GM21723 (cell line): ENCODE measurements around the gene NSD1.

Experiments used
- ATAC-seq: cut with Tn5 transposase; IDR thresholded peaks from one replicate; pipeline ENCODE4 v1.9.1; 2021; ENCODE audit warnings: mild to moderate bottlenecking, moderate library complexity; ENCODE audit not compliant: unreplicated experiment

The NSD1 gene

GRCh38 chr5:177097016-177097985 is 36.3 kb upstream of the NSD1 start:
- ATAC-seq = no peak

DNA sequence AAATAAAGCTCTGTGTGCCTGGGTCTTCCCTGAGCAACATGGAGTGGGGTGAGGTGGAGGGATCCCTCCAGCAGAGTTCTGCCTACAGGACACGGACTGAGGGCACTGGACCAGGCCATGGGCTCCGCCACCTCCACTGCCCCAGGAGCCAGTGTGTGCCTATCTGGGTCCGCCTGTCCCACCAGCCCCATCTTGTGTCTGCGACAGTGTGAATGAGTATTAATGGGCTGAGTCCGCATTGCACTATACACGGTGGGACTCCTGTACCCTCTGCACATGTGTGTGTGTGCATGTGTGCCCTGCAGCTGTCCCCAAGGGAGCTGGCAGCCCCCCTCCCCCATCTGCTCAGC is 35.5 kb upstream of the NSD1 start:
- ATAC-seq = no peak

DNA sequence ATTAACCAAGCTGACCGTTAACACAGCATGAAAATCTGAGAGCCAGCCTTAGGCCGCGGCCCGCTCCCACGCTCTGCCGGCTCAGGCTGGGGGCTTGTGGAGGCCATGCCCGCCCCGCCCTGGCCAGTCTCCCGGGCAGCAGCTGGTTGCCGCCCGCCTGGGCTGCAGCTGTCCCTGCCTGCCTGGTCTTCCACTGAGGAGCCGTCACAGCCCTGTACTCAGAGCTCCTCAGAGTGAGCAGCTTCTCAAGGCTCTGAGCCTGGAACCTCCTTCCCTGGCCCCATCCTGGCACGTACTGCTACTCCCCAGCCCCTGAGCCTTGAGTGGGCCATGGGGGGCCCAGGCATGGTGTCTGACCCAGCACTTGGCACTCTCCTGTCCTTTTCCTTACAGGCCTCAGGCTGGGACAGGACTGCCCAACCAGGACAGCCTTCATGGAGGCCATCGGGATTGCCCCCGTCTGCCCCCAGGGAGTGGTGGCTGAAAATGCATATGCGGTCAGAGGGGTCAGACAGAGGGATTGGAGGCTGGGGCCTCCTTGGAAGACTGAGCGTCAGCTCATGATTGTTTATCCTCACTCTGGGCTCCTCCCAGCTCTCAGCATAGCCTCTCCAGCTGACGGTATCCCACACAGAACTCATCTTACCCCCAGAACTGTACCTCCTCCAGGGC is 35.0 kb upstream of the NSD1 start:
- no peak for ATAC-seq

DNA sequence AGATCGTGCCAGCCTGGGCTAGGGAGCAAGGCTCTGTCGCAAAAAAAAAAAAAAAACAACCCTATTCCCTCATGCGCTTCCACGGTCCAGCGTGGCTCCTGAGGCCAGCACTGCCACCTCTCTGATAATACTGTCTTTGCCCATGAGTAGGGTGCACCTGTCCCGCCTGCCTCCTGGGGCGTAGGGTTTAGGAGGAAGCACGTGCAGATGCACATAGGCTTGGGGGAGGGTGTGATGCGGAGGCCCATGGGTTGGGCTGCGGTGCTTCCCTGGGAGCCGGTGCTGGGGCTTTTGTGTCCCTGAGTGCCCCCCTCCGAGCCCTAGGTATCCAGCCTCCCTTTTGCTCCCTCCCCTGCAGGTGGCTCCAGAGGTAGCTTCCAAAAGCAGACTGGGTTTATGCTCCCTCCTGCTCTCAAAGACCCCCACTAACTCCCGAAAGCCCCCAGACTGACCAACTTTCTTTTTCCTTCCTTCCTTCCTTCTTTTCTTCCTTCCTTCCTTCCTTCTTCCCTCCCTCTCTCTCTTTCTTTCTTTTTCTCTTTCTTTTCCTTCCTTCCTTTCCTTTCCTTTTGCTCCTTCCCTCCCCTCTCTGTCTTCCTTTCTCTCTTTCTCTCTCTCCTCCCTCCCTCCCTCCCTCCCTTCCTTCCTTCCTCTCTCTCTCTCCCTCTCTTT is 34.0 kb upstream of the NSD1 start:
- no peak for ATAC-seq

- ATAC-seq = no peak
Measured at GRCh38 chr5:177100714-177101121, 32.9 kb upstream of the NSD1 start.

DNA sequence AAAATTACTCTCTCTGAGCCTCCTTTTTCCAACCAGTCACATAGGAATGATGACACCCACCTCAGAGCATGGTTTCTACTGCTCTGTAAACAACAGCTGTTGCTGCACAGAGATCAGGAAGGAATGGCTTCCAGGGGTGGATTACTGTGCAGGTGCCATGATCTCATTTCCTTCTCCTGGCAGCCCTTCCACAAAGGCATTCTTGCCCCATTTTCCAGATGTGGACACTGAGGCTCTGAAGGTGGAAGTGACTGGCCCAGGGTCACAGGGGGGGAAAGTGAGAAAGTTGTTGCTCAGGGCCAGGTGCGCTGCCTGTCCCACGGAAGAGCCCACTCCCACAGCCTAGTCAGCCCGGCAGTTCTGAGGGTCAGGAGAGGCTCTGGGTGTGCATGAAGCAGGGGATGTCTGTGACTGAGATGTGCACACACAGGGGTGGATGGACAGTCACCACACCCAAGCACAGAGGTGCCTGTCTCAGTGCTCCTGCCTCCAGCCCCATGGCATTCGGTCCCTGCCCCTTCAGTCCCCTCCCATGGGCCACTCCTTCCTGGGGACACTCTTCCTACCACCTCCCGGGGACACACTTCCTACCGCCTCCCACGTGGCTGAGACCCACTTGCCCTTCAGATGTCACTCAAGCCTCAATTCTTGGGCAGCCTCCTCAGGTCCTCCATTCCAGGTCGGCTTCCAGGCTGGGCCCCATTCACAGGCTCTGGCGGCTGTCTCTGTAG is 29.9 kb upstream of the NSD1 start:
- no peak for ATAC-seq

GRCh38 chr5:177105691-177106476 is 27.7 kb upstream of the NSD1 start:
- ATAC-seq = no peak

GRCh38 chr5:177107159-177107558 is 26.4 kb upstream of the NSD1 start:
- no peak for ATAC-seq

DNA sequence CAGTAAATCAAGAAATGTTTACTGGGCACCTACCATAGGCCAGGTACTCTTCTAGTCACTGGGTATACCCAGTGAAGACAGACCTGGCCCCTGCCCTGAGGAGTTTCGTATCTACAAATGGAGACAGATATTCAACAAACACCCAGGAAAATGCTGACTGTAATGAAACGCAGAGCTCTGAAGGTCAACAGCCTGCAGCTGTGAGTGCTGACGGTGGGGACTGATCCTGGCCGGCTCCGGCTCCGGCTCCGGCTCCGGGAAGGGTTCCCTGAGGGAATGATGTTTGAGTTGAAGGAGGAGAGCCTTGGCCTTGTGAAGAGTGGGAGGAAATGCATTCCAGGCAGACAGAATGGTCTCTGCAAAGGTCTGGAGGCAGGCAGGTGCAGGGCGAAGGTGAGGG is 23.8 kb upstream of the NSD1 start:
- no peak for ATAC-seq

DNA sequence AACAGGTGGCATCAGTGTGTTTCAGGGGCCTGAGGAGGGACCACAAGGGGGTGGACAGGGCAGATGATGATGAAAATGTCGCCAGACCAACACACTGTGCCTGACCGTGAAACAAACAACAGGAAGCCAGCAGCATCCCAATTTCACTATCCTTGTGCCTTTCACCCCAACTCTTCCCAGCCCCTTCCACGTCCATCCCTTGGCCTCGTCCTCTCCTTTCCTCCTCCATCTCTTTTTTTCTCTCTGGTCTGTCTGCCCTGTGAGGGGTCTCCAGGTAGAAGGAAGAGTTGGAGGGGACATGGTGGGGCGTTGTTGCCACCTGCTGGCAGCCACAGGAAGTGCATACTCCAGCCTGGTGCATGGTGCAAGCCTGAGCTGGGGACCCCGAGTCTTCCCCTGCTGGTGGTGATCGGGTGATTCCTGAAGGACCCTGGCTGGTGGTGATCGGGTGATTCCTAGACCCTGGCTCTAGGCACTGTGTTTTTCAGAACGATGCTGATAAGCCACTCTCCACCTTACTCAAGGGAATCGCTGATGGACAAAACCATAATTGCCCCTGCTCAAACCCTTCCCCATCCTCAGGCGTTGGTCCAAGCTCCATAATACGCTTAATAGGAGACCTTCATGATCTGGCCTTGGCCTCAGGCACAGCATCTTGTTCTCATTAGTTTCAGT is 21.7 kb upstream of the NSD1 start:
- no peak for ATAC-seq

- no peak for ATAC-seq
Measured at GRCh38 chr5:177112589-177113220, 20.9 kb upstream of the NSD1 start.

DNA sequence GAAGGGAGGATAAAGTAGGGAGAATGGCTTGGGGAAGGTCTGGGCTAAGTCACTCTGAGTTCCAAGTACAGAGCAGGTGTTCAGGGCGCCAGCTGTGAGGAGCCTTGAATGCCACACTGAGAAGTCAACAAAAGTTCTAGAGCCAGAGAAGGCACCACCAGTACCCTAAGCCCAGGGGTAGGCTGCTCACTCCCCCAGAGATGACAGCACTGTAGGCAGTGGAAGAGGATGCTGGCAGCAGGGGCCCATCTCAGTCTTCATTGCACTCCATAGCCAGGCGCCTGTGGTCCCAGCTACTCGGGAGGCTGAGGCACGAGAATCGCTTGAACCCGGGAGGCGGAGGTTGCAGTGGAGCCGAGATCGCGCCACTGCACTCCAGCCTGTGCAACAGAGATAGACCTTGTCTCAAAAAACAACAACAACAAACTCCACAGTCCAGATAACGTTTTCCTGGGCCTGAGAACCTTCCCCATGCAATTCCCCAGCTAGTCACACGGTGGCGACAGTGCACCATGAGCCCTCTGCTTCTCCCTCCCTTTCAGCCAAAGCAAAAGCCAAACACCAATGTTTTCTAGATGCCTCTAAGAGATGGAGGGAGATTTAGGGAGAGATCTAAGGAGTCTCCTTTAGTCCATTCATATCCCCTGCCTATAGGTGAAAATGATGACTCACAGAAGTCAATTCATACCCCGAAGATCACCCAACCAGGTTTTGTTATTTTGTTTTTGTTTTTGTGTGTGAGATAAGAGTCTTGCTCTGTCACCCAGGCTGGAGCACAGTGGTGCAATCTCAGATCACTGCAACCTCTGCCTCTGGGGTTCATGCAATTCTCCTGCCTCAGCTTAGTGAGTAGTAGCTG is 19.8 kb upstream of the NSD1 start:
- peak; percentile 71 for ATAC-seq

GRCh38 chr5:177116631-177117373 is 16.8 kb upstream of the NSD1 start:
- no peak for ATAC-seq

- no peak for ATAC-seq
Measured at GRCh38 chr5:177117441-177118045, 16.0 kb upstream of the NSD1 start.

DNA sequence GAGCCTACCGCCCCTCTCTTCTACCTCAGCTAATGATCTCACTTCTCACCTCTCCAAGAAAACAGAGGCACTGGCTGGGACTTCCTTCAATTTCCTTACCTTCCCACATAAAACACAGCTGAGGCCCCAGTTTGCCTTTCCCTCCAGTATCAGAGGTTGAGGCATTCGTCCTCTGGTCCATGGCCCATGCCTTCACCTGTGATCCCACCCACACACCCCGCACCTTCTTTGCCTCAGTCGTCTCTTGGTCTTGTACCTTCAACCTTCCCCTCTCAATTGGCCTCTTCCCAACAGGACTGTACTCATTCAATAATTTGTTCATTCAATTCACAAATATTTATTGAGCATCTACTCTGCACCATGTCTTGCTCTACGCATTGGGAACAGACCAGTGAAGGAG is 11.0 kb upstream of the NSD1 start:
- no peak for ATAC-seq

GRCh38 chr5:177123789-177124485 is 9.6 kb upstream of the NSD1 start:
- ATAC-seq = peak; percentile 71
